H9 (cell line): ENCODE data around the gene KCNK5. TPM values are rescaled to one million over a fixed set of nuclear protein-coding genes. Genes with fewer than 3 reads are reported as not detected.

ENCODE experiments used
- DNase-seq: peaks from one replicate; pipeline ENCODE4 v3.0.0-alpha.2; 2017
- H2AFZ ChIP-seq: one replicate; pipeline ENCODE4 v1.6.1; 2013; ENCODE audit warnings: mild to moderate bottlenecking, low read length, control low read depth, moderate library complexity
- H2AK5ac ChIP-seq: 2 replicates; pipeline ENCODE4 v1.6.1; 2013; ENCODE audit warnings: low read length, control low read depth, mixed read lengths; ENCODE audit not compliant: insufficient read length
- H2BK120ac ChIP-seq: one replicate; pipeline ENCODE4 v1.6.1; 2013; ENCODE audit warnings: low read depth, mild to moderate bottlenecking, low read length, control low read depth, inconsistent platforms; ENCODE audit not compliant: poor library complexity, severe bottlenecking
- H2BK12ac ChIP-seq: 2 replicates; pipeline ENCODE4 v1.6.1; 2013; ENCODE audit warnings: low read length, control low read depth, mixed read lengths, low read depth; ENCODE audit not compliant: insufficient read length
- H2BK15ac ChIP-seq: 2 replicates; pipeline ENCODE4 v1.6.1; 2013; ENCODE audit warnings: low read depth, low read length, control low read depth
- H2BK20ac ChIP-seq: one replicate; pipeline ENCODE4 v1.6.1; 2013; ENCODE audit warnings: low read depth, mild to moderate bottlenecking, low read length, control low read depth, inconsistent platforms; ENCODE audit not compliant: poor library complexity, severe bottlenecking
- H2BK5ac ChIP-seq: 2 replicates; pipeline ENCODE4 v1.6.1; 2013; ENCODE audit warnings: low read length, control low read depth, mixed read lengths; ENCODE audit not compliant: insufficient read length
- H3K14ac ChIP-seq: 2 replicates; pipeline ENCODE4 v1.6.1; 2013; ENCODE audit warnings: low read length, control low read depth; ENCODE audit not compliant: insufficient read depth
- H3K18ac ChIP-seq: 2 replicates; pipeline ENCODE4 v1.6.1; 2013; ENCODE audit warnings: low read depth, mild to moderate bottlenecking, mixed read lengths, low read length, control low read depth; ENCODE audit not compliant: insufficient read length
- H3K23ac ChIP-seq: 2 replicates; pipeline ENCODE4 v1.6.1; 2013; ENCODE audit warnings: low read length, control low read depth, mixed read lengths, low read depth; ENCODE audit not compliant: insufficient read length
- H3K23me2 ChIP-seq: 2 replicates; pipeline ENCODE4 v1.6.1; 2013; ENCODE audit warnings: low read depth, mild to moderate bottlenecking, mixed read lengths, low read length, control low read depth; ENCODE audit not compliant: insufficient read length, poor library complexity, severe bottlenecking
- H3K27ac ChIP-seq: 2 replicates; pipeline ENCODE4 v1.5.1; 2013; ENCODE audit warnings: low read length, control low read depth, mixed read lengths, low read depth; ENCODE audit not compliant: insufficient read length
- H3K27me3 ChIP-seq: 2 replicates; pipeline ENCODE4 v1.6.1; 2013; ENCODE audit warnings: low read length, control low read depth, inconsistent platforms; ENCODE audit not compliant: insufficient read depth
- H3K4ac ChIP-seq: 2 replicates; pipeline ENCODE4 v1.6.1; 2013; ENCODE audit warnings: low read depth, mild to moderate bottlenecking, control low read depth, inconsistent platforms, low read length, moderate library complexity
- H3K4me1 ChIP-seq: 2 replicates; pipeline ENCODE4 v1.6.1; 2013; ENCODE audit warnings: low read length, control low read depth, inconsistent platforms; ENCODE audit not compliant: insufficient read depth
- H3K4me2 ChIP-seq: 2 replicates; pipeline ENCODE4 v1.6.1; 2013; ENCODE audit warnings: low read length, control low read depth, mixed read lengths; ENCODE audit not compliant: insufficient read length, insufficient read depth
- H3K56ac ChIP-seq: 2 replicates; pipeline ENCODE4 v1.6.1; 2013; ENCODE audit warnings: low read depth, mild to moderate bottlenecking, mixed read lengths, low read length, control low read depth; ENCODE audit not compliant: insufficient read length
- H3K79me1 ChIP-seq: 2 replicates; pipeline ENCODE4 v1.6.1; 2013; ENCODE audit warnings: low read depth, mild to moderate bottlenecking, moderate library complexity, low read length, control low read depth, inconsistent platforms; ENCODE audit not compliant: insufficient read depth, poor library complexity, severe bottlenecking
- H3K79me2 ChIP-seq: 2 replicates; pipeline ENCODE4 v1.6.1; 2013; ENCODE audit warnings: low read length, control low read depth, inconsistent platforms; ENCODE audit not compliant: insufficient read depth
- H3K9ac ChIP-seq: 2 replicates; pipeline ENCODE4 v1.6.1; 2013; ENCODE audit warnings: low read length, control low read depth, mixed read lengths; ENCODE audit not compliant: insufficient read length; ENCODE audit errors: extremely low read depth
- H3K9me3 ChIP-seq: one replicate; pipeline ENCODE4 v1.6.1; 2013; ENCODE audit warnings: low read depth, low read length, inconsistent platforms; ENCODE audit not compliant: control insufficient read depth
- H3T11ph ChIP-seq: one replicate; pipeline ENCODE4 v1.6.1; 2013; ENCODE audit warnings: mild to moderate bottlenecking, low read length, control low read depth, inconsistent platforms
- H4K20me1 ChIP-seq: one replicate; pipeline ENCODE4 v1.6.1; 2013; ENCODE audit not compliant: control insufficient read depth, insufficient read length, insufficient read depth
- H4K5ac ChIP-seq: 2 replicates; pipeline ENCODE4 v1.6.1; 2013; ENCODE audit warnings: low read depth, mild to moderate bottlenecking, mixed read lengths, low read length, control low read depth; ENCODE audit not compliant: insufficient read length
- H4K8ac ChIP-seq: replicated peaks from 2 replicates; pipeline ENCODE4 v1.6.1; 2013; ENCODE audit warnings: low read length, control low read depth, mixed read lengths, low read depth; ENCODE audit not compliant: insufficient read length
- H4K91ac ChIP-seq: 2 replicates; pipeline ENCODE4 v1.6.1; 2013; ENCODE audit warnings: low read depth, mild to moderate bottlenecking, moderate library complexity, mixed read lengths, low read length, control low read depth; ENCODE audit not compliant: insufficient read length
- H3K27ac Mint-ChIP-seq, 3 experiments: 2 replicates in 2 of 3; 3 replicates in 1 of 3; pipeline ENCODE4 v1.8.0; 2020 to 2021; ENCODE audit warnings: mixed read lengths in 3 of 3, mild to moderate bottlenecking in 1 of 3, moderate library complexity in 1 of 3
- H3K27me3 Mint-ChIP-seq: 2 replicates; pipeline ENCODE4 v1.8.0; 2021; ENCODE audit warnings: low read depth, mild to moderate bottlenecking, moderate library complexity, mixed read lengths
- H3K36me3 Mint-ChIP-seq, 3 experiments: 2 replicates in 2 of 3; 3 replicates in 1 of 3; pipeline ENCODE4 v1.8.0; 2020 to 2021; ENCODE audit warnings: low read depth in 3 of 3, mixed read lengths in 3 of 3; ENCODE audit not compliant: insufficient read depth in 1 of 3
- H3K4me1 Mint-ChIP-seq, 2 experiments: 2 replicates each; pipeline ENCODE4 v1.8.0; 2020; ENCODE audit warnings: mixed read lengths in 2 of 2
- H3K4me3 Mint-ChIP-seq, 2 experiments: 2 replicates in 1 of 2; 3 replicates in 1 of 2; pipeline ENCODE4 v1.8.0; 2020 to 2021; ENCODE audit warnings: mild to moderate bottlenecking in 2 of 2, mixed read lengths in 2 of 2, moderate library complexity in 1 of 2
- H3K9me3 Mint-ChIP-seq, 2 experiments: 2 replicates in 1 of 2; 3 replicates in 1 of 2; pipeline ENCODE4 v1.8.0; 2020; ENCODE audit warnings: mild to moderate bottlenecking in 2 of 2, mixed read lengths in 2 of 2, moderate library complexity in 1 of 2
- WGBS: extraction: QIAGEN DNeasy Blood & Tissue Kit; methylation state at CpG from one replicate; pipeline ENCODE4 v1.1.7; 2013; ENCODE audit warnings: missing lambda C conversion rate, low lambda C conversion rate, mixed read lengths; ENCODE audit not compliant: insufficient read length; ENCODE audit errors: extremely low coverage; 5-methylcytosine and 5-hydroxymethylcytosine counted together
- total RNA-seq: library from RNA; stranded (reverse); gene quantifications from 2 replicates; pipeline ENCODE4 v1.2.1, GENCODE V29; 2021
- TF ChIP-seq, protein P1 (sequence below): fragments of 200-600 bp; sonication (generic); conservative IDR thresholded peaks from 3 replicates; pipeline ENCODE4 v1.8.0; 2021; ENCODE audit warnings: antibody characterized with exemption, mild to moderate bottlenecking

Gene KCNK5
- total RNA-seq, 1 experiment from 2014 or later: 30.0 TPM

- no peak overlapping the region for H2BK12ac ChIP-seq
- Mint-ChIP-seq H3K4me3 (no peak overlapping the region; a peak in 1 of 5 replicates), H3K4me1 (peaks cover 33 to 44% of the 10 kb centered on the region in 2 experiments), H3K27me3 (no peaks in the 10 kb centered on the region; the same call in 1 of the 2 replicates), H3K9me3 (no peaks in the 10 kb centered on the region), H3K36me3 (peaks cover 23 to 27% (median 25%) of the 10 kb centered on the region in 3 experiments; a peak in 6 of 7 replicates), H3K27ac (peak overlapping the region; percentile 35 to 61 (median 58); a peak in 3 of 7 replicates)
- no peak overlapping the region for H3K27ac ChIP-seq
- H2BK15ac ChIP-seq: no peak overlapping the region
- H2BK5ac ChIP-seq: no peak overlapping the region
- no peak overlapping the region for H3K4ac ChIP-seq
- no peak overlapping the region for H4K5ac ChIP-seq
- no peak overlapping the region for H2AFZ ChIP-seq
- no peaks in the 10 kb centered on the region for H3K27me3 ChIP-seq
- no CpG with 5 or more reads among the region's 10 CpGs for WGBS
- no peaks in the 10 kb centered on the region for H4K20me1 ChIP-seq
- no peak overlapping the region for H3K23ac ChIP-seq
- no peak overlapping the region for H2BK20ac ChIP-seq
- H3K9me3 ChIP-seq: no peaks in the 10 kb centered on the region
- H3T11ph ChIP-seq: no peak overlapping the region
- H3K18ac ChIP-seq: no peak overlapping the region
- no peak for DNase-seq
- H4K91ac ChIP-seq: no peak overlapping the region
- peaks cover 15% of the 10 kb centered on the region for H3K79me1 ChIP-seq
- H2BK120ac ChIP-seq: no peak overlapping the region
- no peak overlapping the region for H4K8ac ChIP-seq
- H2AK5ac ChIP-seq: no peak overlapping the region
- no peak overlapping the region; the same call in 1 of the 2 replicates for H3K14ac ChIP-seq
- no peak overlapping the region for H3K9ac ChIP-seq
- peaks cover 18% of the 10 kb centered on the region; the same call in 1 of the 2 replicates for H3K79me2 ChIP-seq
- H3K4me2 ChIP-seq: no peak overlapping the region
- H3K4me1 ChIP-seq: peaks cover 10% of the 10 kb centered on the region; the same call in 1 of the 2 replicates
- TF ChIP-seq, protein P1, sequence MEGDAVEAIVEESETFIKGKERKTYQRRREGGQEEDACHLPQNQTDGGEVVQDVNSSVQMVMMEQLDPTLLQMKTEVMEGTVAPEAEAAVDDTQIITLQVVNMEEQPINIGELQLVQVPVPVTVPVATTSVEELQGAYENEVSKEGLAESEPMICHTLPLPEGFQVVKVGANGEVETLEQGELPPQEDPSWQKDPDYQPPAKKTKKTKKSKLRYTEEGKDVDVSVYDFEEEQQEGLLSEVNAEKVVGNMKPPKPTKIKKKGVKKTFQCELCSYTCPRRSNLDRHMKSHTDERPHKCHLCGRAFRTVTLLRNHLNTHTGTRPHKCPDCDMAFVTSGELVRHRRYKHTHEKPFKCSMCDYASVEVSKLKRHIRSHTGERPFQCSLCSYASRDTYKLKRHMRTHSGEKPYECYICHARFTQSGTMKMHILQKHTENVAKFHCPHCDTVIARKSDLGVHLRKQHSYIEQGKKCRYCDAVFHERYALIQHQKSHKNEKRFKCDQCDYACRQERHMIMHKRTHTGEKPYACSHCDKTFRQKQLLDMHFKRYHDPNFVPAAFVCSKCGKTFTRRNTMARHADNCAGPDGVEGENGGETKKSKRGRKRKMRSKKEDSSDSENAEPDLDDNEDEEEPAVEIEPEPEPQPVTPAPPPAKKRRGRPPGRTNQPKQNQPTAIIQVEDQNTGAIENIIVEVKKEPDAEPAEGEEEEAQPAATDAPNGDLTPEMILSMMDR: no peak
- H3K56ac ChIP-seq: no peak overlapping the region
- H3K23me2 ChIP-seq: no peaks in the 10 kb centered on the region
Measured at GRCh38 chr6:39199976-39200375, 29.3 kb downstream of the KCNK5 start.
